ENCODE measurements around the gene RWDD4. TPM values are rescaled to one million over a fixed set of nuclear protein-coding genes. Genes with fewer than 3 reads are reported as not detected.

The RWDD4 gene
- total and polyA plus RNA-seq, 9 of the 15 experiments (the other 6 are each of a cell fraction or from before 2014, with no cell fraction given), result 8.4 to 32.5 (median 24.2) TPM

- 53% methylated on average over 15 of the region's 15 CpGs for WGBS (ENCODE audit: insufficient coverage, low coverage, missing lambda C conversion rate)
- no TSS peak for BruUV-seq (replicated peaks)
- H3K79me2 ChIP-seq (ENCODE audit: control insufficient read depth, insufficient read depth, low read length), result no peaks in the 10 kb centered on the region
- no peaks in the 10 kb centered on the region for H4K20me1 ChIP-seq (replicated peaks; ENCODE audit: control insufficient read depth, insufficient read depth, low read length)
- ChIA-PET CTCF (ENCODE audit: low intra/inter-chr PET ratio) (no interaction called here), POLR2A (interaction anchor here (0.6 to 1.0 kb wide), 4 partner anchors 11 to 589 kb away, joined by 3 to 5 read pairs (median 3); no protein-coding TSS in a partner anchor)
- peak overlapping the region; percentile 41; the same call in 1 of the 2 replicates for H2AFZ ChIP-seq (ENCODE audit: low read depth, low read length)
- H3K4me1 ChIP-seq (replicated peaks in 1 of 2; ENCODE audit: control insufficient read depth in 2 of 2, insufficient read depth in 2 of 2, low read length in 2 of 2), result peaks cover 0 to 12% of the 10 kb centered on the region in 2 experiments; a peak in 2 of 5 replicates
- H3K27ac ChIP-seq (ENCODE audit: extremely low read depth, low read depth, low read length), result no peak overlapping the region
- H3K4me2 ChIP-seq (ENCODE audit: insufficient read depth, low read length), result no peak overlapping the region
- no peak overlapping the region for H3K9ac ChIP-seq (ENCODE audit: insufficient read depth in 1 of 2, low read depth in 2 of 2, low read length in 2 of 2)
- H3K9me1 ChIP-seq (ENCODE audit: control insufficient read depth, insufficient read depth, low read length), result no peaks in the 10 kb centered on the region
- no peaks in the 10 kb centered on the region for H3K9me3 ChIP-seq (replicated peaks; ENCODE audit: control insufficient read depth, insufficient read depth, low read depth, low read length)
- DNase-seq (ENCODE audit: extremely low read depth in 1 of 4, low spot score in 3 of 4) (no peak), ATAC-seq (no peak; the same call in 2 of the 3 replicates), FAIRE-seq (no peak)
- no peak overlapping the region for H3K4me3 ChIP-seq
- intact Hi-C loops (cut with micrococcal nuclease) (no loop called here), in situ Hi-C loops (cut with MboI) (no loop called here)
- H3K27me3 ChIP-seq (ENCODE audit: control insufficient read depth in 2 of 2, insufficient read depth in 2 of 2, low read length in 2 of 2), result peaks cover 5 to 26% of the 10 kb centered on the region in 2 experiments; a peak in 4 of 5 replicates
- no peaks in the 10 kb centered on the region for H3K36me3 ChIP-seq (ENCODE audit: control insufficient read depth, insufficient read depth, low read length)
- TF ChIP-seq RHOXF2B (CRISPR knock-in tag; conservative IDR thresholded peaks at IDR 0.05) (no peak), NR2F6 (CRISPR knock-in tag; IDR thresholded peaks at IDR 0.05) (no peak), VEZF1 (CRISPR knock-in tag; IDR thresholded peaks at IDR 0.05) (no peak), ZNF224 (CRISPR knock-in tag; IDR thresholded peaks at IDR 0.05) (no peak), MBD2 (IDR thresholded peaks at IDR 0.05; ENCODE audit: borderline replicate concordance, low read depth) (no peak), CAMTA2 (CRISPR knock-in tag; conservative IDR thresholded peaks at IDR 0.05) (no peak), SNAPC5 (CRISPR knock-in tag; IDR thresholded peaks at IDR 0.05) (no peak), MEF2D (tag; conservative IDR thresholded peaks at IDR 0.05; ENCODE audit: low read depth) (no peak), ATF4 (CRISPR knock-in tag; IDR thresholded peaks at IDR 0.05) (no peak), ZMIZ1 (IDR thresholded peaks at IDR 0.05; ENCODE audit: low read depth in 2 of 2, low read length in 2 of 2) (no peak), PKNOX1 (IDR thresholded peaks at IDR 0.05) (no peak)
Observed at GRCh38 chr4:183611210-183611830, 47.7 kb downstream of the RWDD4 start.
